Nephron (organoid): ENCODE results near the gene PFDN2.

ENCODE experiments used
- H3K27ac Mint-ChIP-seq, 3 experiments: 2 replicates each; pipeline ENCODE4 v1.8.0; 2020; ENCODE audit warnings: mixed read lengths in 3 of 3, mild to moderate bottlenecking in 2 of 3, moderate library complexity in 1 of 3
- H3K27me3 Mint-ChIP-seq: 2 replicates; pipeline ENCODE4 v1.8.0; 2021; ENCODE audit warnings: low read depth, mild to moderate bottlenecking, moderate library complexity, mixed read lengths
- H3K36me3 Mint-ChIP-seq: 2 replicates; pipeline ENCODE4 v1.8.0; 2020; ENCODE audit warnings: low read depth, mixed read lengths
- H3K4me1 Mint-ChIP-seq: 2 replicates; pipeline ENCODE4 v1.8.0; 2020; ENCODE audit warnings: mixed read lengths
- H3K4me3 Mint-ChIP-seq, 3 experiments: 2 replicates each; pipeline ENCODE4 v1.8.0; 2020; ENCODE audit warnings: mild to moderate bottlenecking in 3 of 3, mixed read lengths in 3 of 3, moderate library complexity in 2 of 3
- H3K9me3 Mint-ChIP-seq: 2 replicates; pipeline ENCODE4 v1.8.0; 2020; ENCODE audit warnings: mixed read lengths
- CTCF ChIP-seq, 3 experiments: fragments of 200-600 bp; sonication (generic); IDR thresholded peaks; one replicate each; pipeline ENCODE4 v1.5.0; 2021; ENCODE audit warnings: antibody characterized with exemption in 3 of 3; ENCODE audit not compliant: unreplicated experiment in 3 of 3

The PFDN2 gene

GRCh38 chr1:161089251-161089924 lies 28.4 kb downstream of the PFDN2 start, which contains the start of gene NECTIN4:
NECTIN4 (minus strand) TSS chr1:161089558; CDS start chr1:161089296, 262 bp downstream.
- no peak within 1 kb of the TSS for H3K4me3 Mint-ChIP-seq
- no peaks in the 10 kb centered on the region for H3K36me3 Mint-ChIP-seq
- peaks cover 14% of the 10 kb centered on the region for H3K27me3 Mint-ChIP-seq
- no peaks in the 10 kb centered on the region for H3K4me1 Mint-ChIP-seq
- no peak for TF ChIP-seq CTCF (IDR thresholded peaks at IDR 0.05; ENCODE audit: unreplicated experiment in 3 of 3)
- no peaks in the 10 kb centered on the region for H3K9me3 Mint-ChIP-seq
- H3K27ac Mint-ChIP-seq = no peak within 1 kb of the TSS

GRCh38 chr1:161088587-161089110 lies 29.2 kb downstream of the PFDN2 start:
- Mint-ChIP-seq H3K36me3 (no peaks in the 10 kb centered on the region), H3K4me3 (no peak overlapping the region), H3K9me3 (no peaks in the 10 kb centered on the region), H3K27ac (no peak overlapping the region), H3K27me3 (peaks cover 14% of the 10 kb centered on the region), H3K4me1 (no peaks in the 10 kb centered on the region)
- no peak for TF ChIP-seq CTCF (IDR thresholded peaks at IDR 0.05; ENCODE audit: unreplicated experiment in 3 of 3)

GRCh38 chr1:161086457-161086856 lies 31.4 kb downstream of the PFDN2 start:
- no peak for TF ChIP-seq CTCF (IDR thresholded peaks at IDR 0.05; ENCODE audit: unreplicated experiment in 3 of 3)
- peaks cover 4% of the 10 kb centered on the region for H3K27me3 Mint-ChIP-seq
- H3K4me1 Mint-ChIP-seq = no peaks in the 10 kb centered on the region

GRCh38 chr1:161085165-161085564 lies 32.7 kb downstream of the PFDN2 start:
- H3K36me3 Mint-ChIP-seq = no peaks in the 10 kb centered on the region
- H3K27me3 Mint-ChIP-seq = peaks cover 4% of the 10 kb centered on the region
- no peak overlapping the region for H3K4me3 Mint-ChIP-seq
- no peak overlapping the region for H3K27ac Mint-ChIP-seq
- TF ChIP-seq CTCF (IDR thresholded peaks at IDR 0.05; ENCODE audit: unreplicated experiment in 3 of 3) = no peak
- no peaks in the 10 kb centered on the region for H3K4me1 Mint-ChIP-seq
- no peaks in the 10 kb centered on the region for H3K9me3 Mint-ChIP-seq

More at GRCh38 chr1:161086457-161086856, 31.4 kb downstream of the PFDN2 start:
- Mint-ChIP-seq H3K36me3 (no peaks in the 10 kb centered on the region), H3K4me3 (no peak overlapping the region), H3K9me3 (no peaks in the 10 kb centered on the region), H3K27ac (no peak overlapping the region)

GRCh38 chr1:161084597-161084988 lies 33.2 kb downstream of the PFDN2 start:
- Mint-ChIP-seq H3K27me3 (peaks cover 4% of the 10 kb centered on the region), H3K27ac (peak overlapping the region in 1 of 3 experiments; percentile 5), H3K4me3 (no peak overlapping the region), H3K4me1 (no peaks in the 10 kb centered on the region), H3K36me3 (no peaks in the 10 kb centered on the region), H3K9me3 (no peaks in the 10 kb centered on the region)
- TF ChIP-seq CTCF (IDR thresholded peaks at IDR 0.05; ENCODE audit: unreplicated experiment in 3 of 3) = no peak
